ENCODE measurements around the gene H6PD.

The H6PD gene

GRCh38 chr1:9263276-9263855 is 28.8 kb downstream of the H6PD start:
- no peak for TF ChIP-seq CTCF (IDR thresholded peaks at IDR 0.05; ENCODE audit: low read depth, low read length, missing control alignments)
- no peak for DNase-seq (ENCODE audit: extremely low read depth, low read depth)
- H3K4me3 ChIP-seq (replicated peaks; ENCODE audit: low read depth, low read length), result no peak overlapping the region

GRCh38 chr1:9263984-9264872 is 29.7 kb downstream of the H6PD start:
- DNase-seq (ENCODE audit: extremely low read depth, low read depth), result no peak
- no peak overlapping the region for H3K4me3 ChIP-seq (replicated peaks; ENCODE audit: low read depth, low read length)
- no peak for TF ChIP-seq CTCF (IDR thresholded peaks at IDR 0.05; ENCODE audit: low read depth, low read length, missing control alignments)

DNA sequence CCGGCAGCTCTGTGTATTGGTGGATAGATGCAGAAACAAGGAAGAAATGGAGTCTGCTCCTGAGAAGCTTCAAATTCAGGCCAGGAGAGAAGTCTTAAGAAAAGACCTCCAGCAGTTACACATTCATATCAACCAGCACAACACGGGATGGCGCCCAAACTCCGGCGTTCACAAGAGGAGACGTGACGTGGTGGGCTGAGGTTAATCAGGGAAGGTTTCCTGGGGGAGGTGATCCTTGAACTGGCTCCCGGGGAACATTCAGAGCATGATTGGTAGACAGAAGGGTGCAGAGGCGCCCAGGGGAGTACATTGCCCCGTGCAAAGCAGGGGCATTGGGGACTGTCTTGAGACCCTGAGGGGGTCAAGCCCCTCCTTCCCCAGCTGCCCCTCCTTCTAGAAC is 30.5 kb downstream of the H6PD start:
- DNase-seq (ENCODE audit: extremely low read depth, low read depth), result no peak
- no peak overlapping the region for H3K4me3 ChIP-seq (replicated peaks; ENCODE audit: low read depth, low read length)
- TF ChIP-seq CTCF (IDR thresholded peaks at IDR 0.05; ENCODE audit: low read depth, low read length, missing control alignments), result no peak

GRCh38 chr1:9265968-9266367 is 31.4 kb downstream of the H6PD start:
- no peak for DNase-seq (ENCODE audit: extremely low read depth, low read depth)
- no peak for TF ChIP-seq CTCF (IDR thresholded peaks at IDR 0.05; ENCODE audit: low read depth, low read length, missing control alignments)
- no peak overlapping the region for H3K4me3 ChIP-seq (replicated peaks; ENCODE audit: low read depth, low read length)

DNA sequence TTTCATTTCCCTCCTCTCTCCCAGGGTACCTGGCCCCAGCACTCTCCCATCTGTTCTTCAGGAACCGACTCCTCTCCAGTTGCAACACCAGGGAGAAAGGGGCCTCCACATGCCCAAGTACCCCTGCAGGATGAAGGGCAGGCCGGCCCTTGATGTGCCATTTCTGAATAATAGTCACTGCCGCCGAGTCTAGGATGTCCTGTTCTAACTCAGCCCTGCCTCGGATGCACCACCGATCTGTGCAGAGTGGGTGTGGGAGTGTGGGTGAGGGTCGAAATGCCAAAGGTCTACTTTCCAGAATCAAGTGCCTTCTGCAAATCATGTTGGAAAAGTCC is 32.7 kb downstream of the H6PD start:
- TF ChIP-seq CTCF (IDR thresholded peaks at IDR 0.05; ENCODE audit: low read depth, low read length, missing control alignments), result no peak
- no peak for DNase-seq (ENCODE audit: extremely low read depth, low read depth)
- no peak overlapping the region for H3K4me3 ChIP-seq (replicated peaks; ENCODE audit: low read depth, low read length)

DNA sequence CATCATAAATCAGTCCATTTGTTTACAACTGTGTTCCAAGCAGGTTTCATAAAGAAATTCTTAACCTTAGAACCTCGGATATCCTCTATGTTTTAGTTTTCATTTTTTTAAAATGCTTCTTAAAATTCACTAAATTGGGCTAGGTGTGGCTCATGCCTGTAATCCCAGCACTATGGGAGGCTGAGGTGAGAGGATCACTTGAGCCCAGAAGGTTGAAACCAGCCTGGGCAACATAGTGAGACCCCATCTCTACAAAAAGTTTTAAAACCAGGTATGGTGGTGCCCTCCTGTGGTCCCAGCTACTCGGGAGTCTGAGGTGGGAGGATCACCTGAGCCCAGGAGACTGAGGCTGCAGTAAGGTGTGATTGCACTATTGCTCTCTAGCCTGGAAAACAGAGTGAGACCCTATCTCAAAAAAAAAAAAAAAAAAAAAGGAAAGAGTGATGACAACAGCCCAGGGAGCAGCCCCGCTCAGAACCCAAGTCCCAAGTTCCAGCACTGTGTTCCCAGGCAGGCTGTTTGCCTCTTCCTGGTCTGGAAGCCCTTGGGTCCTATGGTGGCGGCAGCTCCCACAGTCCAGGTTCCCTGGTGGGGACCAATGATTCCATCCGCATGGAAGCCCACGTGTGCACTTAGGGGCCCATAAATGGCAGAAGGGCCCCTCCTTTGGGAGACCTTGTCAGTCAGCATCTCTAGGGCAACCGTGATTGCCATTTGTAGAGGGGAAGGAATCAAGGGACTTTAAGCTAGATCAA is 33.4 kb downstream of the H6PD start:
- DNase-seq (ENCODE audit: extremely low read depth, low read depth), result no peak
- no peak for TF ChIP-seq CTCF (IDR thresholded peaks at IDR 0.05; ENCODE audit: low read depth, low read length, missing control alignments)

More for the DNA sequence above, 33.4 kb downstream of the H6PD start:
- no peak overlapping the region for H3K4me3 ChIP-seq (replicated peaks; ENCODE audit: low read depth, low read length)

Measured in HFF-Myc (cell line).